ENCODE data around the gene PRDM1. TPM values are rescaled to one million over a fixed set of nuclear protein-coding genes. Genes with fewer than 3 reads are reported as not detected.

Gene PRDM1
- 1.5 to 2.3 TPM (median 1.9 TPM) in 3 replicates for total RNA-seq

- H3K4me3 Mint-ChIP-seq, result peak within 1 kb of the TSS; percentile 81
- H3K36me3 Mint-ChIP-seq, result no peaks in the 10 kb centered on the region
- H3K27me3 Mint-ChIP-seq (ENCODE audit: low read depth), result peaks cover 90% of the 10 kb centered on the region
- DNase-seq (ENCODE audit: low spot score in 2 of 2, unreplicated experiment in 2 of 2), result peak; percentile 37 to 69
- no peaks in the 10 kb centered on the region for H3K9me3 Mint-ChIP-seq
- H3K27ac Mint-ChIP-seq, result no peak within 1 kb of the TSS
- no peak for TF ChIP-seq CTCF (IDR thresholded peaks at IDR 0.05; ENCODE audit: unreplicated experiment)
- peaks cover 19% of the 10 kb centered on the region for H3K4me1 Mint-ChIP-seq
Measured at GRCh38 chr6:106085984-106086813, at the start of gene PRDM1. TSS of gene PRDM1 (plus strand) at chr6:106086336. CDS start at chr6:106086554, 218 bp downstream.

- Mint-ChIP-seq H3K36me3 (peaks cover 13% of the 10 kb centered on the region), H3K9me3 (peaks cover 49% of the 10 kb centered on the region), H3K27ac (no peak overlapping the region), H3K4me3 (no peak overlapping the region), H3K27me3 (ENCODE audit: low read depth) (peaks cover 2% of the 10 kb centered on the region), H3K4me1 (peaks cover 3% of the 10 kb centered on the region)
- DNase-seq (ENCODE audit: low spot score in 2 of 2, unreplicated experiment in 2 of 2), result no peak
- TF ChIP-seq CTCF (IDR thresholded peaks at IDR 0.05; ENCODE audit: unreplicated experiment), result no peak
Measured at GRCh38 chr6:106037060-106037459, 49.1 kb upstream of the PRDM1 start.

GRCh38 chr6:106039897-106040592 is 46.1 kb upstream of the PRDM1 start:
- Mint-ChIP-seq H3K27ac (no peak overlapping the region), H3K27me3 (ENCODE audit: low read depth) (peaks cover 7% of the 10 kb centered on the region), H3K9me3 (peaks cover 38% of the 10 kb centered on the region), H3K36me3 (peaks cover 13% of the 10 kb centered on the region), H3K4me3 (no peak overlapping the region), H3K4me1 (peaks cover 3% of the 10 kb centered on the region)
- no peak for DNase-seq (ENCODE audit: low spot score in 2 of 2, unreplicated experiment in 2 of 2)
- no peak for TF ChIP-seq CTCF (IDR thresholded peaks at IDR 0.05; ENCODE audit: unreplicated experiment)

- H3K4me3 Mint-ChIP-seq, result no peak overlapping the region
- peaks cover 3% of the 10 kb centered on the region for H3K4me1 Mint-ChIP-seq
- no peak overlapping the region for H3K27ac Mint-ChIP-seq
- no peak for TF ChIP-seq CTCF (IDR thresholded peaks at IDR 0.05; ENCODE audit: unreplicated experiment)
- H3K9me3 Mint-ChIP-seq, result peaks cover 8% of the 10 kb centered on the region
- DNase-seq (ENCODE audit: low spot score in 2 of 2, unreplicated experiment in 2 of 2), result no peak
- peaks cover 28% of the 10 kb centered on the region for H3K27me3 Mint-ChIP-seq (ENCODE audit: low read depth)
- H3K36me3 Mint-ChIP-seq, result no peaks in the 10 kb centered on the region
Measured at GRCh38 chr6:106044151-106044550, 42.0 kb upstream of the PRDM1 start.

GRCh38 chr6:106045077-106045476 is 41.1 kb upstream of the PRDM1 start:
- no peaks in the 10 kb centered on the region for H3K9me3 Mint-ChIP-seq
- no peak overlapping the region for H3K27ac Mint-ChIP-seq
- no peak overlapping the region for H3K4me3 Mint-ChIP-seq
- H3K36me3 Mint-ChIP-seq, result no peaks in the 10 kb centered on the region
- no peak for DNase-seq (ENCODE audit: low spot score in 2 of 2, unreplicated experiment in 2 of 2)
- no peak for TF ChIP-seq CTCF (IDR thresholded peaks at IDR 0.05; ENCODE audit: unreplicated experiment)
- H3K27me3 Mint-ChIP-seq (ENCODE audit: low read depth), result peaks cover 37% of the 10 kb centered on the region
- peaks cover 2% of the 10 kb centered on the region for H3K4me1 Mint-ChIP-seq

All from mesothelial cell of epicardium (in vitro differentiated cells).